ENCODE data around the gene PISD.

Gene PISD

GRCh38 chr22:31630331-31631329 lies 31.4 kb downstream of the PISD start (continued):
- TF ChIP-seq OSR2 (tag by site-specific recombination; IDR thresholded peaks at IDR 0.05) (peak; percentile 42; the same call in 1 of the 2 replicates), KLF8 (tag by site-specific recombination; IDR thresholded peaks at IDR 0.05) (no peak; the same call in 1 of the 2 replicates), ZNF610 (tag by site-specific recombination; IDR thresholded peaks at IDR 0.05; ENCODE audit: borderline replicate concordance) (0 out of 2 replicates have a peak, but pooled peaks have one; percentile 47), KLF17 (tag by site-specific recombination; IDR thresholded peaks at IDR 0.05) (peak; percentile 56; the same call in 1 of the 2 replicates), ZNF433 (tag by site-specific recombination; IDR thresholded peaks at IDR 0.05; ENCODE audit: low read depth) (no peak), ZNF423 (tag by site-specific recombination; IDR thresholded peaks at IDR 0.05) (peak; percentile 74), ZNF112 (tag by site-specific recombination; IDR thresholded peaks at IDR 0.05) (no peak), ZSCAN23 (tag by site-specific recombination; IDR thresholded peaks at IDR 0.05) (no peak), ZNF426 (tag by site-specific recombination; IDR thresholded peaks at IDR 0.05) (no peak), ZNF626 (tag by site-specific recombination; IDR thresholded peaks at IDR 0.05) (no peak), ZBTB17 (tag by site-specific recombination; IDR thresholded peaks at IDR 0.05) (no peak), ZNF580 (tag by site-specific recombination; IDR thresholded peaks at IDR 0.05) (no peak), ZNF585B (tag by site-specific recombination; IDR thresholded peaks at IDR 0.05) (no peak), ZNF704 (tag by site-specific recombination; IDR thresholded peaks at IDR 0.05) (peak; percentile 87), SP2 (tag by site-specific recombination; IDR thresholded peaks at IDR 0.05) (peak; percentile 71), ZNF791 (tag by site-specific recombination; IDR thresholded peaks at IDR 0.05) (no peak), ZBTB8A (tag by site-specific recombination; IDR thresholded peaks at IDR 0.05) (peak; percentile 73), ZBTB6 (tag by site-specific recombination; IDR thresholded peaks at IDR 0.05) (peak; percentile 100), ZNF157 (tag by site-specific recombination; IDR thresholded peaks at IDR 0.05) (no peak), ZNF138 (tag by site-specific recombination; IDR thresholded peaks at IDR 0.05; ENCODE audit: borderline replicate concordance) (no peak), ZNF394 (tag by site-specific recombination; IDR thresholded peaks at IDR 0.05; ENCODE audit: borderline replicate concordance) (no peak), ZNF184 (tag by site-specific recombination; IDR thresholded peaks at IDR 0.05) (no peak), GFI1B (tag by site-specific recombination; IDR thresholded peaks at IDR 0.05) (no peak), ZNF658 (tag by site-specific recombination; IDR thresholded peaks at IDR 0.05) (no peak), ZNF621 (tag by site-specific recombination; IDR thresholded peaks at IDR 0.05) (no peak), ZNF404 (tag by site-specific recombination; IDR thresholded peaks at IDR 0.05) (no peak), ZNF777 (tag by site-specific recombination; IDR thresholded peaks at IDR 0.05; ENCODE audit: borderline replicate concordance) (no peak), ZNF624 (tag by site-specific recombination; IDR thresholded peaks at IDR 0.05) (no peak), ZNF571 (tag by site-specific recombination; IDR thresholded peaks at IDR 0.05) (no peak), MZF1 (tag by site-specific recombination; IDR thresholded peaks at IDR 0.05; ENCODE audit: borderline replicate concordance) (no peak), REPIN1 (tag by site-specific recombination; IDR thresholded peaks at IDR 0.05; ENCODE audit: low read depth) (no peak), SP7 (tag by site-specific recombination; IDR thresholded peaks at IDR 0.05) (peak; percentile 72), ZNF211 (tag by site-specific recombination; IDR thresholded peaks at IDR 0.05; ENCODE audit: low read depth) (no peak), ZNF398 (tag by site-specific recombination; IDR thresholded peaks at IDR 0.05) (peak; percentile 52; the same call in 1 of the 2 replicates)
